H1 (cell line): ENCODE data around the gene PGRMC1. TPM values are rescaled to one million over a fixed set of nuclear protein-coding genes. Genes with fewer than 3 reads are reported as not detected.

ENCODE experiments used
- CTCF ChIA-PET: fragments of 300-600 bp; sonication (Branson Sonifier 250); formaldehyde crosslinking; loops from one replicate; lab custom pipeline; 2021; ENCODE audit not compliant: partially characterized antibody; lab: Charles Lee
- POLR2A ChIA-PET: fragments of 300-600 bp; sonication (Branson Sonifier 250); formaldehyde crosslinking; loops from one replicate; lab custom pipeline; 2021; ENCODE audit warnings: inconsistent platforms; ENCODE audit not compliant: partially characterized antibody; lab: Charles Lee
- DNase-seq, 2 experiments: peaks; one replicate each; pipeline versions ENCODE4 v3.0.0 to v3.0.0-alpha.2; 2010 to 2022; ENCODE audit warnings: low spot score in 2 of 2, low read depth in 1 of 2, mixed read lengths in 1 of 2
- FAIRE-seq: peaks from 2 replicates; lab custom pipeline; 2011; peaks lifted over from hg19 to GRCh38; lab: Jason Lieb, UNC
- H2AFZ ChIP-seq: 2 replicates; pipeline ENCODE4 v1.8.1; 2012; ENCODE audit warnings: low read length, inconsistent platforms
- H2AK5ac ChIP-seq: 2 replicates; pipeline ENCODE4 v1.6.1; 2013; ENCODE audit warnings: low read depth, low read length
- H2BK120ac ChIP-seq: replicated peaks from 2 replicates; pipeline ENCODE3; 2013; ENCODE audit warnings: low read depth, low read length, inconsistent platforms
- H2BK12ac ChIP-seq: 2 replicates; pipeline ENCODE4 v1.6.1; 2013; ENCODE audit warnings: low read depth, low read length
- H2BK15ac ChIP-seq: 2 replicates; pipeline ENCODE4 v1.6.1; 2013; ENCODE audit warnings: low read length
- H2BK20ac ChIP-seq: 2 replicates; pipeline ENCODE4 v1.6.1; 2013; ENCODE audit warnings: low read length
- H2BK5ac ChIP-seq: 2 replicates; pipeline ENCODE4 v1.6.1; 2013; ENCODE audit warnings: low read depth, low read length
- H3K14ac ChIP-seq: 2 replicates; pipeline ENCODE4 v1.6.1; 2013; ENCODE audit warnings: inconsistent platforms; ENCODE audit not compliant: insufficient read length
- H3K18ac ChIP-seq: 2 replicates; pipeline ENCODE4 v1.6.1; 2013; ENCODE audit warnings: low read length; ENCODE audit errors: extremely low read depth
- H3K23ac ChIP-seq: 2 replicates; pipeline ENCODE4 v1.6.1; 2013; ENCODE audit warnings: inconsistent platforms; ENCODE audit not compliant: insufficient read length
- H3K23me2 ChIP-seq: 2 replicates; pipeline ENCODE4 v1.6.1; 2013; ENCODE audit warnings: low read depth, low read length
- H3K27ac ChIP-seq: 2 replicates; pipeline ENCODE4 v1.6.1; 2011; ENCODE audit warnings: low read depth, low read length, inconsistent platforms
- H3K27me3 ChIP-seq, 4 experiments: replicated peaks in 1 of 4; 1 replicate in 1 of 4; 2 replicates in 3 of 4; pipeline versions ENCODE4 v1.6.1 to v1.8.1; 2011 to 2013; ENCODE audit warnings: low read length in 3 of 4, mild to moderate bottlenecking in 3 of 4, inconsistent platforms in 2 of 4, mixed read lengths in 2 of 4, moderate library complexity in 1 of 4; ENCODE audit not compliant: control insufficient read depth in 3 of 4, insufficient read depth in 3 of 4; ENCODE audit errors: extremely low read depth in 1 of 4
- H3K36me3 ChIP-seq, 4 experiments: 2 replicates each; pipeline versions ENCODE4 v1.6.1 to v1.8.1; 2011 to 2013; ENCODE audit warnings: mild to moderate bottlenecking in 4 of 4, low read length in 3 of 4, moderate library complexity in 2 of 4, control low read depth in 1 of 4, inconsistent platforms in 1 of 4; ENCODE audit not compliant: insufficient read depth in 4 of 4, control insufficient read depth in 2 of 4
- H3K4ac ChIP-seq: replicated peaks from 2 replicates; pipeline ENCODE3; 2013; ENCODE audit warnings: low read length, low read depth, mixed read lengths, inconsistent platforms; ENCODE audit not compliant: insufficient read length
- H3K4me1 ChIP-seq, 4 experiments: replicated peaks in 1 of 4; 1 replicate in 1 of 4; 2 replicates in 3 of 4; pipeline versions ENCODE4 v1.6.1 to v1.8.1; 2011 to 2013; ENCODE audit warnings: low read length in 3 of 4, inconsistent platforms in 2 of 4, mixed read lengths in 1 of 4; ENCODE audit not compliant: insufficient read depth in 4 of 4, control insufficient read depth in 3 of 4
- H3K4me2 ChIP-seq, 2 experiments: 2 replicates each; pipeline versions ENCODE4 v1.6.1 to v1.8.1; 2011 to 2013; ENCODE audit warnings: low read depth in 2 of 2, low read length in 2 of 2, control low read depth in 1 of 2, inconsistent platforms in 1 of 2, mild to moderate bottlenecking in 1 of 2; ENCODE audit not compliant: insufficient read depth in 1 of 2
- H3K4me3 ChIP-seq, 4 experiments: fragments of 200-600, 300-600 bp in 1 of 4; sonication (generic), shearing (Covaris generic), sonication (Bioruptor Twin) in 1 of 4; 2 replicates each; pipeline versions ENCODE4 v1.5.1 to v1.8.1; 2011 to 2016; ENCODE audit warnings: low read length in 4 of 4, low read depth in 3 of 4, control low read depth in 2 of 4, inconsistent platforms in 2 of 4, mild to moderate bottlenecking in 2 of 4, mixed read lengths in 1 of 4, moderate library complexity in 1 of 4; ENCODE audit not compliant: insufficient read depth in 2 of 4; ENCODE audit errors: extremely low read depth in 1 of 4
- H3K56ac ChIP-seq: replicated peaks from 2 replicates; pipeline ENCODE3; 2013; ENCODE audit warnings: low read depth, mild to moderate bottlenecking, mixed read lengths, low read length, inconsistent platforms; ENCODE audit not compliant: insufficient read length
- H3K79me1 ChIP-seq: 2 replicates; pipeline ENCODE4 v1.6.1; 2013; ENCODE audit warnings: low read depth, low read length, control low read depth
- H3K79me2 ChIP-seq, 2 experiments: 2 replicates each; pipeline versions ENCODE4 v1.6.1 to v1.8.1; 2012 to 2013; ENCODE audit warnings: low read length in 2 of 2, mild to moderate bottlenecking in 2 of 2, inconsistent platforms in 1 of 2; ENCODE audit not compliant: insufficient read depth in 2 of 2, control insufficient read depth in 1 of 2
- H3K9ac ChIP-seq, 4 experiments: replicated peaks in 1 of 4; 1 replicate in 1 of 4; 2 replicates in 3 of 4; pipeline versions ENCODE4 v1.6.1 to v1.8.1; 2011 to 2013; ENCODE audit warnings: low read depth in 3 of 4, low read length in 3 of 4, control low read depth in 2 of 4, mild to moderate bottlenecking in 2 of 4, moderate library complexity in 2 of 4, inconsistent platforms in 1 of 4; ENCODE audit errors: extremely low read depth in 1 of 4
- H3K9me3 ChIP-seq, 2 experiments: 2 replicates each; pipeline versions ENCODE4 v1.6.1 to v1.8.1; 2012 to 2013; ENCODE audit warnings: mild to moderate bottlenecking in 2 of 2, moderate library complexity in 2 of 2, control low read depth in 1 of 2, inconsistent platforms in 1 of 2, low read depth in 1 of 2, low read length in 1 of 2, mixed read lengths in 1 of 2; ENCODE audit not compliant: insufficient read depth in 2 of 2
- H4K20me1 ChIP-seq, 2 experiments: replicated peaks in 1 of 2; 2 replicates each; pipeline versions ENCODE3 to v1.8.1; 2011 to 2013; ENCODE audit warnings: inconsistent platforms in 2 of 2, low read length in 2 of 2, mild to moderate bottlenecking in 1 of 2; ENCODE audit not compliant: insufficient read depth in 2 of 2, control insufficient read depth in 1 of 2
- H4K5ac ChIP-seq: 2 replicates; pipeline ENCODE4 v1.6.1; 2013; ENCODE audit warnings: low read length, low read depth, mixed read lengths, inconsistent platforms; ENCODE audit not compliant: insufficient read length
- H4K8ac ChIP-seq: 2 replicates; pipeline ENCODE4 v1.8.0; 2013; ENCODE audit warnings: mild to moderate bottlenecking, moderate library complexity, low read length, inconsistent platforms; ENCODE audit not compliant: insufficient read depth; ENCODE audit errors: extremely low read depth
- H4K91ac ChIP-seq: replicated peaks from 2 replicates; pipeline ENCODE3; 2013; ENCODE audit warnings: low read length, mixed read lengths, inconsistent platforms; ENCODE audit not compliant: insufficient read length
- ASH2L ChIP-seq: fragments of 200-600, 300-600 bp; sonication (generic); IDR thresholded peaks from one replicate; pipeline ENCODE4 v1.7.1; 2017; ENCODE audit warnings: low read length
- BRCA1 ChIP-seq: IDR thresholded peaks from 2 replicates; pipeline ENCODE4 v1.6.1; 2012; ENCODE audit warnings: low read depth, low read length, improper control_type of control experiment
- CREB1 ChIP-seq: IDR thresholded peaks from 2 replicates; pipeline ENCODE4 v1.6.1; 2012; ENCODE audit warnings: inconsistent platforms
- GTF2F1 ChIP-seq: IDR thresholded peaks from 2 replicates; pipeline ENCODE4 v1.6.1; 2012; ENCODE audit warnings: low read depth, low read length, improper control_type of control experiment, borderline replicate concordance
- PHF8 ChIP-seq: fragments of 200-600 bp; sonication (generic); conservative IDR thresholded peaks from 2 replicates; pipeline ENCODE4 v1.7.1; 2012; ENCODE audit warnings: low read depth, mild to moderate bottlenecking, inconsistent platforms, low read length, moderate library complexity
- RAD21 ChIP-seq, 2 experiments: IDR thresholded peaks in 1 of 2; conservative IDR thresholded peaks in 1 of 2; 2 replicates each; pipeline ENCODE4 v1.6.1; 2011; ENCODE audit warnings: low read depth in 2 of 2, low read length in 2 of 2, improper control_type of control experiment in 1 of 2, inconsistent platforms in 1 of 2, mild to moderate bottlenecking in 1 of 2, moderate library complexity in 1 of 2
- RBBP5 ChIP-seq: IDR thresholded peaks from 2 replicates; pipeline ENCODE4 v1.7.1; 2012; ENCODE audit warnings: low read depth, mild to moderate bottlenecking, inconsistent platforms, low read length, moderate library complexity, borderline replicate concordance
- RFX5 ChIP-seq: IDR thresholded peaks from 2 replicates; pipeline ENCODE4 v1.6.1; 2011; ENCODE audit warnings: low read depth, low read length, improper control_type of control experiment, borderline replicate concordance
- SIN3A ChIP-seq, 2 experiments: IDR thresholded peaks in 1 of 2; conservative IDR thresholded peaks in 1 of 2; 2 replicates each; pipeline ENCODE4 v1.6.1; 2011 to 2012; ENCODE audit warnings: low read length in 2 of 2, improper control_type of control experiment in 1 of 2, low read depth in 1 of 2, mild to moderate bottlenecking in 1 of 2
- SIX5 ChIP-seq: IDR thresholded peaks from 2 replicates; pipeline ENCODE4 v1.6.1; 2011; ENCODE audit warnings: mild to moderate bottlenecking, low read depth, low read length
- SP2 ChIP-seq: IDR thresholded peaks from 2 replicates; pipeline ENCODE4 v1.6.1; 2012; ENCODE audit warnings: mild to moderate bottlenecking, low read length, inconsistent platforms
- SP4 ChIP-seq: IDR thresholded peaks from 2 replicates; pipeline ENCODE4 v1.6.1; 2012; ENCODE audit warnings: low read length, inconsistent platforms
- TAF7 ChIP-seq: optimal IDR thresholded peaks from 2 replicates; pipeline ENCODE3; 2011; ENCODE audit warnings: low read depth, mild to moderate bottlenecking, inconsistent platforms, low read length, moderate library complexity, borderline replicate concordance
- USF2 ChIP-seq: IDR thresholded peaks from 2 replicates; pipeline ENCODE4 v1.6.1; 2011; ENCODE audit warnings: low read length, improper control_type of control experiment
- polyA plus RNA-seq, 7 experiments: library from polyadenylated mRNA; depleted of rRNA in 3 of 7; stranded (reverse) in 5 of 7; unstranded in 2 of 7; fragments of >200 nt in 5 of 7; fragments of 200-250 nt in 2 of 7; gene quantifications; 1 replicate in 5 of 7; 2 replicates in 1 of 7; 4 replicates in 1 of 7; pipeline versions ENCODE4 v1.2.1 to v1.2.3, GENCODE V29; 2011 to 2013; ENCODE audit warnings: missing spikeins in 2 of 7, mixed read lengths in 2 of 7
- total RNA-seq: library from RNA; stranded (reverse); fragmentation: NEBNext Ultra II Directional; extraction: Animal tissue kit (Norgen Biotek cat#: 25700); gene quantifications from 2 replicates; pipeline ENCODE4 v1.2.1, GENCODE V29; 2021
- TF ChIP-seq, protein P1 (sequence below): IDR thresholded peaks from 2 replicates; pipeline ENCODE4 v1.6.1; 2012; ENCODE audit warnings: inconsistent platforms

The PGRMC1 gene
- total and polyA plus RNA-seq, 2 of the 8 experiments (the other 6 are each of a cell fraction or from before 2014, with no cell fraction given), result 127 to 248 TPM

- no peak for DNase-seq
- ChIA-PET CTCF (interaction anchor here (1.4 to 2.1 kb wide), 2 partner anchors 12 to 110 kb away, joined by 3 to 6 read pairs; no protein-coding TSS in a partner anchor), POLR2A (no interaction called here)
- Histone ChIP-seq H3K56ac (no peak overlapping the region), H4K5ac (no peak overlapping the region), H2BK15ac (no peak overlapping the region), H2AFZ (no peak overlapping the region), H4K91ac (no peak overlapping the region), H4K8ac (no peak overlapping the region), H3K4ac (no peak overlapping the region), H3K14ac (no peak overlapping the region), H2BK12ac (no peak overlapping the region), H4K20me1 (no peaks in the 10 kb centered on the region), H3K23ac (no peak overlapping the region), H3K9me3 (no peaks in the 10 kb centered on the region), H3K4me2 (no peak overlapping the region), H3K4me3 (no peak overlapping the region), H3K9ac (no peak overlapping the region), H2AK5ac (no peak overlapping the region), H3K79me1 (no peaks in the 10 kb centered on the region), H3K79me2 (no peaks in the 10 kb centered on the region), H3K36me3 (no peaks in the 10 kb centered on the region), H2BK20ac (no peak overlapping the region), H2BK5ac (no peak overlapping the region), H3K27ac (no peak overlapping the region), H3K18ac (no peak overlapping the region), H3K4me1 (peaks cover 0 to 3% (median 0%) of the 10 kb centered on the region in 4 experiments; a peak in 2 of 7 replicates), H3K27me3 (no peaks in the 10 kb centered on the region), H3K23me2 (no peaks in the 10 kb centered on the region), H2BK120ac (no peak overlapping the region)
- no peak for FAIRE-seq
- TF ChIP-seq PHF8, result no peak
- TF ChIP-seq BRCA1, result no peak
- no peak for TF ChIP-seq GTF2F1
- TF ChIP-seq RAD21 (IDR thresholded peaks at IDR 0.05 in 1 of 2, conservative IDR thresholded peaks at IDR 0.05 in 1 of 2; ENCODE audit: low read depth in 2 of 2, low read length in 2 of 2), result no peak
- no peak for TF ChIP-seq CREB1
- TF ChIP-seq SIX5, result no peak
- TF ChIP-seq SP4, result no peak
- no peak for TF ChIP-seq USF2
- TF ChIP-seq, protein P1, sequence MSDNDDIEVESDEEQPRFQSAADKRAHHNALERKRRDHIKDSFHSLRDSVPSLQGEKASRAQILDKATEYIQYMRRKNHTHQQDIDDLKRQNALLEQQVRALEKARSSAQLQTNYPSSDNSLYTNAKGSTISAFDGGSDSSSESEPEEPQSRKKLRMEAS, result no peak
- TF ChIP-seq SP2, result no peak
- TF ChIP-seq RBBP5, result no peak
- no peak for TF ChIP-seq SIN3A (conservative IDR thresholded peaks at IDR 0.05 in 1 of 2, IDR thresholded peaks at IDR 0.05 in 1 of 2; ENCODE audit: low read depth in 1 of 2, low read length in 2 of 2)
- TF ChIP-seq TAF7, result no peak
- no peak for TF ChIP-seq ASH2L
- TF ChIP-seq RFX5, result no peak
Measured at GRCh38 chrX:119229253-119229615, 6.9 kb upstream of the PGRMC1 start.
